ENCODE results near the gene FKBP7.
"Not testable (repeated sequence)": the region's sequence is repeated elsewhere in the genome, so short reads cannot be mapped to it uniquely, and the experiment has no call there.

FKBP7 gene

GRCh38 chr2:178426388-178426787 lies 52.0 kb downstream of the FKBP7 start:
- peak; percentile 60 for ATAC-seq
- TF ChIP-seq RARB (CRISPR knock-in tag; IDR thresholded peaks at IDR 0.05) = no peak
- no peak for TF ChIP-seq ZNF8 (CRISPR knock-in tag; IDR thresholded peaks at IDR 0.05)
- TF ChIP-seq ZFP30 (CRISPR knock-in tag; IDR thresholded peaks at IDR 0.05) = no peak
- TF ChIP-seq SNAI2 (CRISPR knock-in tag; IDR thresholded peaks at IDR 0.05) = no peak
- no peak for TF ChIP-seq ESRRG (CRISPR knock-in tag; IDR thresholded peaks at IDR 0.05)
- TF ChIP-seq TSHZ2 (CRISPR knock-in tag; IDR thresholded peaks at IDR 0.05) = no peak
- TF ChIP-seq PATZ1 (CRISPR knock-in tag; IDR thresholded peaks at IDR 0.05; ENCODE audit: borderline replicate concordance) = no peak
- no peak for TF ChIP-seq TOX (CRISPR knock-in tag; IDR thresholded peaks at IDR 0.05; ENCODE audit: borderline replicate concordance)

- no peak for TF ChIP-seq CSDC2 (CRISPR knock-in tag; IDR thresholded peaks at IDR 0.05)
- no peak for TF ChIP-seq BACH2 (CRISPR knock-in tag; IDR thresholded peaks at IDR 0.05; ENCODE audit: borderline replicate concordance)
- TF ChIP-seq TOX (CRISPR knock-in tag; IDR thresholded peaks at IDR 0.05; ENCODE audit: borderline replicate concordance) = no peak
- no peak for ATAC-seq
Measured at GRCh38 chr2:178425255-178425827, 53.1 kb downstream of the FKBP7 start.

- ATAC-seq = not testable (repeated sequence)
Measured at GRCh38 chr2:178423746-178424145, 54.7 kb downstream of the FKBP7 start.

- ATAC-seq = no peak
- TF ChIP-seq RARB (CRISPR knock-in tag; IDR thresholded peaks at IDR 0.05) (no peak), OSR1 (CRISPR knock-in tag; IDR thresholded peaks at IDR 0.05) (no peak), ZFP30 (CRISPR knock-in tag; IDR thresholded peaks at IDR 0.05) (no peak), PPARA (CRISPR knock-in tag; IDR thresholded peaks at IDR 0.05; ENCODE audit: borderline replicate concordance) (no peak), PATZ1 (CRISPR knock-in tag; IDR thresholded peaks at IDR 0.05; ENCODE audit: borderline replicate concordance) (no peak), CSRNP3 (CRISPR knock-in tag; IDR thresholded peaks at IDR 0.05) (no peak), ISL1 (CRISPR knock-in tag; IDR thresholded peaks at IDR 0.05) (no peak), TCF4 (CRISPR knock-in tag; IDR thresholded peaks at IDR 0.05; ENCODE audit: borderline replicate concordance) (no peak), ESRRG (CRISPR knock-in tag; IDR thresholded peaks at IDR 0.05) (no peak), TOX (CRISPR knock-in tag; IDR thresholded peaks at IDR 0.05; ENCODE audit: borderline replicate concordance) (no peak), ZNF70 (CRISPR knock-in tag; IDR thresholded peaks at IDR 0.05) (no peak)
Measured at GRCh38 chr2:178422097-178422496, 56.3 kb downstream of the FKBP7 start.

- no peak for ATAC-seq
- TF ChIP-seq PATZ1 (CRISPR knock-in tag; IDR thresholded peaks at IDR 0.05; ENCODE audit: borderline replicate concordance) = no peak
- TF ChIP-seq PPARA (CRISPR knock-in tag; IDR thresholded peaks at IDR 0.05; ENCODE audit: borderline replicate concordance) = no peak
- TF ChIP-seq ZNF8 (CRISPR knock-in tag; IDR thresholded peaks at IDR 0.05) = no peak
- no peak for TF ChIP-seq OSR1 (CRISPR knock-in tag; IDR thresholded peaks at IDR 0.05)
- TF ChIP-seq SNAI2 (CRISPR knock-in tag; IDR thresholded peaks at IDR 0.05) = no peak
- no peak for TF ChIP-seq ZNF565 (CRISPR knock-in tag; conservative IDR thresholded peaks at IDR 0.05; ENCODE audit: low read depth)
- TF ChIP-seq POU6F1 (CRISPR knock-in tag; IDR thresholded peaks at IDR 0.05; ENCODE audit: borderline replicate concordance, low read depth) = no peak
- TF ChIP-seq ZNF70 (CRISPR knock-in tag; IDR thresholded peaks at IDR 0.05) = no peak
- no peak for TF ChIP-seq ZFP30 (CRISPR knock-in tag; IDR thresholded peaks at IDR 0.05)
- TF ChIP-seq CREB5 (CRISPR knock-in tag; IDR thresholded peaks at IDR 0.05; ENCODE audit: low read depth) = no peak
- TF ChIP-seq ZFP3 (CRISPR knock-in tag; IDR thresholded peaks at IDR 0.05) = no peak
- no peak for TF ChIP-seq RARB (CRISPR knock-in tag; IDR thresholded peaks at IDR 0.05)
Measured at GRCh38 chr2:178420463-178420999, 57.9 kb downstream of the FKBP7 start.

Data from SK-N-SH treated with all-trans-retinoic acid at 6 μM for 48 hours (cell line).